GM19025 (cell line): ENCODE measurements around the gene UMODL1.
"Not testable (repeated sequence)": the region's sequence is repeated elsewhere in the genome, so short reads cannot be mapped to it uniquely, and the experiment has no call there.

Experiments used
- ATAC-seq: cut with Tn5 transposase; IDR thresholded peaks from one replicate; pipeline ENCODE4 v1.9.1; 2021; ENCODE audit warnings: mild to moderate bottlenecking, low read depth, moderate library complexity; ENCODE audit not compliant: unreplicated experiment

Gene UMODL1

GRCh38 chr21:42111811-42112210 is 40.7 kb downstream of the UMODL1 start:
- ATAC-seq, result no peak

- no peak for ATAC-seq
Observed at GRCh38 chr21:42112238-42112637, 41.1 kb downstream of the UMODL1 start.

GRCh38 chr21:42112857-42113256 is 41.7 kb downstream of the UMODL1 start:
- no peak for ATAC-seq

DNA sequence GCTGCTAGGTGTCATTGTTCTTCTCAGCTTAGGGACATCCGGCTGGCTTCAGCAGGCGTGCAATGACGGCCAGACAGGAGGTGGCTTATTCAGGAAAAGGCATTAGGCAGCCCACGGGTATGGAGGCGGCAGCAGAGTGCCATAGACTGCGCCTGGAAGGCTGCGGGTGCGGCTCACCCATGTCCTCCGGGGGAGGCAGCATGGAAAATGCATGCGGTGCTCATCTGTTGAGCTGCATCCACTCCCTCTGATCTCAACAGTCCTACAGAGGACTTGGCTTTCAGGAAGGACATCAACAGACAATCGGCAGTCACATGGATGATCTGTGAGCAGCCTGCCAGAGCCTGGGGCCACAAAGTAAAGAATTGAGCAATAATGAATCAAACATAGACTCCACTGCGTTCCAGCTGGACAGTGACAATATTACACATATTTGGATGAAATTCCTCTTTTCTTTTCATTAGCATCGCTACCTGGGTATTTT is 42.9 kb downstream of the UMODL1 start:
- no peak for ATAC-seq

GRCh38 chr21:42114646-42115045 is 43.5 kb downstream of the UMODL1 start:
- no peak for ATAC-seq

GRCh38 chr21:42115136-42115683 is 44.1 kb downstream of the UMODL1 start:
- no peak for ATAC-seq

DNA sequence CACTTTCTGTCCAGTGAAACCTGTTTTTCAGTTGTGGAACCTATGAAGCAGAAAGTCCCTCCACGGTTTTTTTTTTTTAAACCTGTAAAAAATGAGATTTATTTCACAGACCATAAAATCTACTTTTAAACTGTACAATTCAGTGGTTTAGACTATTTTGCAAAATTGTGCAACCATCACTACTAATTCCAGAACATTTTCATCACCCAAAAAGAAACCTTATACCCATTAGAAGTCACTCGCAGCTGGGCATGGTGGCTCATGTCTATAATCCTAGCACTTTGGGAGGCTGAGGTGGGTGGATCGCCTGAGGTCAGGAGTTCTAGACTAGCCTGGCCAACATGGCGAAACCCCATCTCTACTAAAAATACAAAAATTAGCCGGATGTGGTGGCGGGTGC is 45.4 kb downstream of the UMODL1 start:
- not testable (repeated sequence) for ATAC-seq

- ATAC-seq, result no peak
Observed at GRCh38 chr21:42117229-42117966, 46.3 kb downstream of the UMODL1 start.

DNA sequence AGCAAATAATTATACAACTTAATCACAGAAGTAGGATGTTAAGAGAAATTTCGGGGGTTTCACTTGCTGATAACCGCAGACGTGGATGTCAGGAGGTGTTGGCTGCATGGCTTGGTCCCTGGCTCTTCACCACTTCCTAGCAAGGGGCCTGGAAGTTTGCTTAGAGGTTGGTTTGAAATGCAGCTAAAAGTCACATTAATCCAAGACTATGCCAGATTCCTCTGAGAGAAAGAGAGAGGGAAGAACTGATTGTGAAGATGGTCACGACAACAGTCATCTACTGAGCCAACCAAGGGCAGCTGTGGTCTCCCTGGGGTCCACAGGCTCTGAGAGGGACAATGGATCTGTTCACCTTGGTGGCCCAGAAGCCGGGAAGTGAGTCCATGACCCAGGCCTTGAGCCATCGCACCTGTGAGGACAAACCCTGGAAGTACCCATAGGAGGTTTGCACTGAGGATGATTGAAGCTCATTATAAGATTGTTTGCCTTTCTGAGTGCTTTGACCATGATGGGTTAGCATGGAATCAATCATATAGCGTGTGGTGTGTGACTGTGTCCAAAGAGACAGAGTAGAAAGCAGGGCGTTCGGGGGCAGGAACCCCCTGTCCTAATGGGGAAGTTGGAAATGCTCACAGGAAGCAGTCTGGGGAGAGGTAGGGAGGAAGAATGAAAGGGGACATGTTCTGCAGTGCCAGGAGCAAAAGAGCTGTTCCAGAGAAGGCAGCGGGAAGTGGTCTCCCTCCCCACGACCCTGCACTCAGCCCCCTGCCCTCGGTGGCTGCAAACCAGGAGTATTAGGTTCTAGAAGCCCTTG is 47.1 kb downstream of the UMODL1 start:
- ATAC-seq, result no peak

GRCh38 chr21:42118901-42119300 is 47.8 kb downstream of the UMODL1 start:
- no peak for ATAC-seq

DNA sequence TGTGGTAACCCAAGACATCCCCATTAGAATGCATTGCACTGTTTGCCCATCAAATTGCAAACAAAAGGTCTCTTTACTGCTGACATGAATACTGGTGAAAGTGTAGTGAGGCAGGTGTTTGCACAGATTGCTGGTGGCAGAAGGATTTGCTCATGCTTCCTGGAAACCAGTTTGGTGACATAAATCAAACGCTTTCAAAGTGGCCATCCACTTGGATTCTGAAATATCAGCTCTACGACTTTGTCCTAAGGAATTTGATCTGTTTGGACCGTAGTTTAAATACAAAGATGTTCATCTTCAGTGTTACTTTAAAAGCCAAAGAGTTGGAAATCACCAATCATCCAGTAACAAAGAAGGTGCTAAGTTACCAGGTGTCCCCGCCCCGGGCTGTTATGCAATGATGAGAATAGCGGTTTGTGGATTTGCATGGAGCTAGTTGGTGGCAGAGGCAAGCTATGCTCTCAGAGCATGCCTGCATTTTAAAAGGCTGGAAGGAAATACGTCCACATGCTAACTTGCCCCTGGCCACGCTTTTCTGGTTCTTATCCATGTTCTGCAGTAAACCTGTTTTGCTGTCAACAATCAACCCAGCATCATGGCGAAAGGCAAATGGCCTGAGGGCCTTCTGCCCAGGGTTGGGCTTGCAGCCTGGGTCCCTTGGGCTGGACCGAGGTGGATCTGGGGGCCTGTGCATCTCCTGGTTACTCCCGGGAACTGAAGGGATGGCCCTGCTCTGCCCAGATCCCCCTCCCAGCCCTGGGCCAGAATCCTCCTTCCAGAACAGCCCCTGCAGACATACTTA is 49.2 kb downstream of the UMODL1 start:
- no peak for ATAC-seq

DNA sequence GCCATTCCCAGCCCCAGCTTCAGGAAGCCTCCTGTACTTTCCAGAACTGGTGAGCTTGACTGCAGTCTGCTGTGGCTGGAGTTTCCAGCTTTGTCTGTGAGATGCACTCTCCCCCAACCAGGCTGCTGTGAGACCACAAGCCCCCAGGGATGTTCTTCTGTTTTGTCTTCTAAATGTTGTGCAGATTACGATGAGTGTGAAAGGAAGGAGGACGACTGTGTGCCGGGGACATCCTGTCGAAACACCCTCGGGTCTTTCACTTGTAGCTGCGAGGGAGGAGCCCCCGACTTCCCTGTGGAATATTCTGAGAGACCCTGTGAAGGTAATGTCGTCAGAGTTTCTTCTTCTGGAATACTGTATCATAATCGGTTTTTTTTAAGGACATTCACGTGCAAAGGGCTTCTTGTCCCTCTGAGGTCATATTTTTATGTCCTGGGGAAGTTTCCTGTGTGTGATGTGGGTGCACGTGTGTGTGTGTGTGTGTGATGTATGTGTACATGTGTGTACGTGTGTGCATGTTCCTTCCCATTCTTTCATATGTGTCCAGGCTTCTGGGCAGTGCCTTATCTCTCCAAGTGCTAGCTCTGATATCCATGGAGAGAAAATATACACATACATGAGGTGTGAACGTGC is 49.9 kb downstream of the UMODL1 start:
- ATAC-seq, result no peak

DNA sequence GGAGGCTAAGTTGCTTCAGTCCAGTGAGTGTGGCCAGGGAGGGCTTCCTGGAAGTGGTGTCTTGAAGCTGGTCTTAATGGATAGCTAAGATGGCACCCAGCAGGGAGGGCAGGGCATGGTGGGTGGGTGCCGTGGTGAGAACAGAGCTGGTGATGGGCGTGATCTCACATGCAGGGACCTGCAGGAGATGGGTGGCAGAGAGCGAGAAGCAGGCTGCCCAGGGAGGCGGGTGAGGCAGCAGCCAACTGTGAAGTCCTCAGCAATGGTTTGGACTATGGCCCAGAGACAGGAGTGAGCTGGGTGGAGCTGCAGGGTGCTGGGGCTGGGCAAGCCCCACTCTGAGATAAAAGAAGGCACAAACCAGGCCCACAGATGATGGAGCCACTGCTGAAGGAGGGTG is 50.7 kb downstream of the UMODL1 start:
- ATAC-seq, result no peak

DNA sequence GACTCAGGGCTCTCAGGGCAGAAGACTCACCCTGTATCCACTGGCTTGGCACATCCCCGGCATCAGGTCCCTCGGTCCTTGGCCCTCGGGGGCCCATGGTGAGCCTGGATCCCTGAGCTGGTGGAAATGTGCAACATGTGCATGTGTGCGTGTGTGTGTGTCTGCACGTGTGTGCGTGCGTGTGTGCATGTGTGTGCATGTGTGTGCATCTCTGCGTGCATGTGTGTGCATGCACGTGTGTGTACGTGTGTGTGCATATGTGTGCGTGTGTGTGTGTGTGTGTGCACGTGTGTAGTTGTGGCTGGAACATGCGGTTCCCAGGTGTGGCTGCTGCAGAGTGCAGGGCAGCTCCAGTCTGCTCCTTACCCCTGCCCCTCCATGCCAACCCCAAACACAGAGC is 51.3 kb downstream of the UMODL1 start:
- ATAC-seq, result no peak

DNA sequence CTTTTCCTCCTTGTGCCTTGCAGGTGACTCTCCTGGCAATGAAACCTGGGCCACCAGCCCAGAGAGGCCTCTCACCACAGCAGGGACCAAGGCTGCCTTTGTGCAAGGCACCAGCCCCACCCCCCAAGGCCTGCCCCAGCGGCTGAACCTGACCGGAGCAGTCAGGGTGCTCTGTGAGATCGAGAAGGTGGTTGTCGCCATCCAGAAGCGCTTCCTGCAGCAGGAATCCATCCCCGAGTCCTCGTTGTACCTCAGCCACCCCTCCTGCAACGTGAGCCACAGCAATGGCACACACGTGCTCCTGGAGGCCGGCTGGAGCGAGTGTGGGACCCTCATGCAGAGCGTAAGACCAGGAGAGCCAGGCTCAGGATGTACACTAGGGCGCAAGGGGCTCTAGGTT is 51.7 kb downstream of the UMODL1 start:
- no peak for ATAC-seq

GRCh38 chr21:42123219-42123908 is 52.2 kb downstream of the UMODL1 start:
- ATAC-seq, result no peak

DNA sequence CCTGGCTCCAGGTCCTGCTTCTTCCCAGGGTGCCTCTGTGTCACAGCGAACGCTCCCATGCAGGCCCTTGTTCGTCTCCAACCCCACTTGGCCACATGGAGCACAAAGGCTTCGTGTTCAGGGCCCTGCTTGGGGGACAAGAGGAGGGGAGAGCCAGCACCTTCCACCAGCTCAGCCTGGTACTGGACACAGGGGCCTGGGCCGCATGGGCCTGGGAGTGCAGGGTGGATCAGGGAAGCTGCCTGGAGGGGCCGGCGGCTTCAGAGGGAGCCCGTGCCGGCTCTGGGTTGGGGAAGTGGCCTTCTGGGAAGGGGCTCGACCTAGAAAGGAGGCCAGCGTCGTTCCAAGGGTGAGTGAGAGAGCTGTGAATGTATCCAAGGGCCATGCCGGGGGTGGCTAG is 53.0 kb downstream of the UMODL1 start:
- ATAC-seq, result no peak

- no peak for ATAC-seq
Observed at GRCh38 chr21:42124826-42125570, 53.9 kb downstream of the UMODL1 start.
